ENCODE measurements around the gene ENAM.

- TF ChIP-seq POLR2A (IDR thresholded peaks at IDR 0.05; ENCODE audit: low read depth, low read length) (no peak), TAF1 (IDR thresholded peaks at IDR 0.05; ENCODE audit: borderline replicate concordance, low read depth, low read length) (no peak)
Observed at GRCh38 chr4:70634482-70634881, 5.9 kb downstream of the ENAM start.
